CD4-positive, alpha-beta T cell treated with Interleukin-4 for 4 hours (primary cell): ENCODE data around the gene TANC1.
"Not testable (repeated sequence)": the region's sequence is repeated elsewhere in the genome, so short reads cannot be mapped to it uniquely, and the experiment has no call there.

ENCODE experiments used
- DNase-seq: peaks from one replicate; pipeline ENCODE4 v3.0.0-alpha.2; 2020

Gene TANC1

DNA sequence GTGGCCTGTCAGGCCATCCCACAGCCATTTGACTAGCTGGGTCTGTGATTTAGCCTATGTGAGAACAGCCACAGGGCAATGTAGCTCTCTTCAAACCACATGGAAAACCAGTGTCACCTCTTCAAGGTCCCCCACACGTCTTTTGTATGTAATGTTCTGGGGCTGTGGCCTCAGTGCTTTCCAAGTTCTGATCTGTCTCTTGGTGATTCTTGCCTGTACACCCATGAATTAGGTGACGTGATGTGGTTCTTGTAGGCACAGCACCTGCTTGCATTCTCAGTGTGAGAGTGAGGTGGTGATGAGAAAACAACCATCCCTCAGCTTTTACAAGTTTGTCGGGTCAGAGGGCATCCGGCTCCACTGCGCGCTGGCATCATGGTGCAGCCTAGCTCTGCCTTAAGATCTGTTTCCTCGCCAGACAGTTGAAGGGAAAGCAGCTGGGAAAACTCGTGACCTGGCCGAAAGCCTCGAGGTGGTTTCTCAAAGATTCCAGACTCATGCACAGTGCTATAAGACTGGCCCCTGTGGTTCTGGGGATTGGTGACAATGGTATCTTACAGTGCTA, 125.8 kb downstream of the TANC1 start:
- DNase-seq: no peak

GRCh38 chr2:159095813-159096212, 127.4 kb downstream of the TANC1 start:
- no peak for DNase-seq

DNA sequence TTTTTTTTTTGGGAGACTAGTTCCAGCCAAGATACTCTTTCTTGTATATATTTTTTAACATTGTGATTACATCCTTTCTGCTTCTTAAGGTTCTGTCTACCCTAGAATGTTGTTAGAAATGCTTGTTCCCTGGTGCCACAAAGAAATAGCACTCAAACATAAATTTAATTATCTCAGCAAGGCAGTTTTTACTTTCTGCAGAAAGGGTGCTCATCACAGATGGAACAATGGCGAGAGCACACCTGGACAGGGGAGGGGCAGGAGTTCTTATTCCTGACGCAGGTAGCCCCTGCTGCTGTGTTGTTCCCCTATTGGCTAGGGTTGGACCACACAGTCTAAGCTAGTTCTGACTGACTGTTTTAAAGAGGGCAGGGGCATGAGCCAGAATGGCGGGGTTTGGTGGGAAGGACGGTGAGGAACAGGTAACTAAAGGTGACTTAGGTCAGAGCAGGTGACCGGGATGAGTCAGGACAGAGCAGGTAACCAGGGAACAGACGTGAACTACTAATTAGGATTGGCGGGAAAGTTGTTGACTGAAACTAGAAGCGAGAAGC, 127.9 kb downstream of the TANC1 start:
- not testable (repeated sequence) for DNase-seq

- no peak for DNase-seq
These were observed 128.5 kb downstream of the TANC1 start for GRCh38 chr2:159096901-159097300.

DNA sequence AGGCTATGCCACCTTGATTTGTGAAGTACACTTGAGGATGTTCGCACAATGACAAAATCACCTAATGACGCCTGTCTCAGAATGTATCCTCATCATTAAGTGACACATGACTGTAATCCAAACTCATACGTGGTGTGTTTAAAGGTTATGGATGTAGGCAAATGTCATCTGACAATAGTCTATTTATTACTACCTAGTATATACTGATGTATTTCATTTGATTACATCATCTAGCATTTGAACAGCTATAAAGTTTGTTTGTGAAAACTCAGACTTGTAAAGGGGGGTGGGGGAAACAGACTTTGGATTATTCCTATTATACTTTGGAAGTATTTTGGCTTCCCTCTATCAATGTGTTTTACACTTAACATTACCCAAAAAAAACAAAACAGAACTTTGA, 129.9 kb downstream of the TANC1 start:
- no peak for DNase-seq

DNA sequence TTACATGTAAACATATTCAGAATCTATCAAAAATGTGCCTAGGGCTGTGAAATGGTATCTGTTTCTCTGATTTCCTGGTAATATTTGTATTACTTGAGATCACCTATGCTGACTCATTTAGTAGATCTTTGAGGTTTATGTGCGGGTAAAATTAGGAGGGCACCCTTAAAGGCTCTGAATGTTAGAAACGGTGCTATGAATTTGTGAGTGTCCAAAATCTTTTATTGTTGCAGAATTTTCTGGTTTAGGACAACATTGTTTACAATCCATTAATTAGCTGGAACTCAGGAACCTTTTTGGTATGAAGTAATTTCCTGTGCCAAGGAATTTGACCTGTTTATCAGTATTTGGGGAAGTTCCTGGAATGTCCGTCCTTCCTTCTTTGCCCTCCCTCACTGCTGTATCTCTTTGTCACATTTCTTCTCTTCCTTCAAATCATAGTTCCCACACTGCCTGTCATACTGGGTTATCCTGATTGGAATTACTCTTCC, 130.5 kb downstream of the TANC1 start:
- DNase-seq: no peak

DNA sequence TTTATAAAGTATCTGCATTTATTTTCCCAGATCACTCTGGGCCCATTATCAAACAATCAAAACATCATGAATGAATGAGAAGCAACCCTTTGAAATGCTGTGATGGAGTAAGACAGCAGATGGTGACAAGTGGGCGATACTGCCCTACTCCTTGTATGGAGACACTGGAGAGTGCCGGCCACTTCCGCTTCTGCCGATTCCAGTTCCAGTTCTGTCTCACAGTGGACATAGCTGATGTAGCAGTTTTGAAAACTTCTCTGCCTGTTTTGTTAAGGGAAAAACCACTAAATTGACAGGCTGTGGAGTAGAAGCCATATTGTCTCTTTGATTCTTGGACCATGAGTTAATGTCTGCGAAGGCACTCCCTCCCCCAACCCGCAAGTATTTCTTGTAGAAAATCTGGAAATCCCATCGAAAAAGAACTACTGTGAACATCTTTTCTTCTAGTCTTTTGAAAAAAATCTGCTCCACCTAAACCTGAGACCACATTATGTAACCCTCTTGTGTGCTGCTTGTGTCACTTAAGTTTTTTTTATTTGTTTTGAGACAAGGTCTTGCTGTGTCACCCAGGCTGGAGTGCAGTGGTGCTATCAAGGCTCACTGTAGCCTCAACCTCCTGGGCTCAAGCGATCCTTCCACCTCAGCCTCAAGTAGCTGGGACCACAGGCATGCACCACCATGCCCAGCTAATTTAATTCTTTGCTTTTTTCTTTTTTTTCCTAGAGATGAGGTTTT, 133.5 kb downstream of the TANC1 start:
- DNase-seq: no peak

DNA sequence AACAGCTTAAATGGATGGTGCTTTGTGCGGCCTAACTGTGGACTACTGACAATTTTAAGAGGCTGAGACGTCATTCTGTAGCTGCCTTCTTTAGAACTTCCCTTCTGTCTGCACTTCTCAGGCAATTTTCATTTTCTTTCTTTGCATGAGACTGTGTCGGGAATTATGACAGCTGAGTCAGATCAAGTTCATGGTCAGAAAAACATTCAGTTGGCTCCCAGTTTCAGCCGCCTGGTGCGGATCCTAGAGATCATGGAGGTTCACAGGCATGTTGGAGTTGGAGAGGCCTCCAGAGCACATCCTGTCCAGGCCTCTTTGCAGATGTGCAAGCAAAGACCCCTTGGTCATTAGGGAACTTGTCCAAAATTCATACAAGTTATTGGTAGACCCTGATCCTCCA, 135.0 kb downstream of the TANC1 start:
- no peak for DNase-seq

- no peak for DNase-seq
These were observed 137.7 kb downstream of the TANC1 start for GRCh38 chr2:159106109-159106508.

DNA sequence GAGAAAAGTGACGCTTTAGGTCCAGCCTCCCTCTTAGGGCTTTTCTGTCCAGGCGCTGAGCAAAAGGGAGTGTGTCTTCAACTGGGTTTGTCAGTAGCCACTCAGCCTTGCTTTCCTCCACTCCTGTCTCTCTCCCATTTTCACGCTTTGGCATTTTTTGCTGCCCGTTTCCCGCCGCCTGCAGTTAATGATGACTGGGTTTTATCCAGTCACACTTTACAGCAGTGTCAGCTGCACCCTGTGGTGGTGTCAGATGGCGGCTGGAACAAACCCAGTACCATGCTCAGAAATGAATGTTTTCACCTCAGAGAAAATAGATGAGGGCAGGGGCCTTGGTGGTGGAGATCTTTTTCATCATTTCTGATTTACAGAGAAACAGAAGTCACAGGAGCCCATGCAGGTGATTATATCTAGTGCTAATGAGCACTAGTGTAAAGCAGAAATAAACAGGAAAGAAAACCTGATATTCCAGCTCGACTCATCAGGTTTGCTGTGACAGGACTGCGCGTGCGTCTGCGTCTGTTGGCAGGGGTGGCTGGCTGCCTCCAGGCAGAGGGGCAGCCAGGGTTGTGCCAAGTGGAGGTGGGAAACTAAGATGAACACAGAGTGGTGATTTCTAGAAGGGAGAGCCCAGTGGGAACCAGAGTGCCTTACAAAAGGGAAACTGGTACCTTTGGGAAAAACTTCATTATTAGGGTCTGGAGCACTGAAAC, 139.9 kb downstream of the TANC1 start:
- no peak for DNase-seq

DNA sequence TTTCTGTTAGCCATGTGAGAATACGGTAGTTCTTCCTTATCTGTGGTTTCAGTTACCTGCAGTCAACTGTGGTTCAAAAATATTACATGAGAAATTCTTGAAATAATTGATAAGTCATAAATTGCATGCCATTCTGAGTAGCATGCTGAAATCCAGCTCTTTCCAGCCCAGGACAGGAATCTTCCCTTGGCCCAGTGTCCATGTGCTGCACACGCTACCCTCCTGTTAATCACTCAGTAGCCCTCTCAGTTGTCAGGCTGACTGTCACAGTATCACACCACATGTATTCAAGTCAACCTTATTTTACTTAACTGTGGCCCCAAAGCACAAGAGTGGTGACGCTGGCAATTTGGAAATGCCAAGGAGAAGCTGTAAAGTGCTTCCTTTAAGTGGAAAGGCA, 141.1 kb downstream of the TANC1 start:
- DNase-seq: no peak

DNA sequence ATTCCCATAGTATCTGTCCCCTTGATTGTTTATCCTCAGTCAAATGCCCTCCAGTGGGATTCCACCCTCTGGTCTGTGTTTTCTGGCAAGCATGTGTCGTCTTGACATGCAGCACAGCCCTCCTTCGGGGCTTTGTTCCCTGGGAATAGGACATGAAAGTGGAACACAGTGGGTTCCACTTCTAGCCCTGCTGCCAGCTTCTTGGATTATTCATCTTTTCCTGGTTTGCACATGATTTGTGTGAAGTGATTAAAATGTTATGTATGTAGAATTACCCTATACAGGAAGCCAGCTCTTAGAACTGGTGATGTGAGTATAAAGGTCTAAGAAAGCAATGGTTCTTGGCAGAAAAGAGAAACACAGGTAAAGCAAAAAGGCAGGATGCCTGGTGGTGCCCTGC, 142.3 kb downstream of the TANC1 start:
- no peak for DNase-seq

GRCh38 chr2:159111346-159111927, 143.0 kb downstream of the TANC1 start:
- DNase-seq: no peak

DNA sequence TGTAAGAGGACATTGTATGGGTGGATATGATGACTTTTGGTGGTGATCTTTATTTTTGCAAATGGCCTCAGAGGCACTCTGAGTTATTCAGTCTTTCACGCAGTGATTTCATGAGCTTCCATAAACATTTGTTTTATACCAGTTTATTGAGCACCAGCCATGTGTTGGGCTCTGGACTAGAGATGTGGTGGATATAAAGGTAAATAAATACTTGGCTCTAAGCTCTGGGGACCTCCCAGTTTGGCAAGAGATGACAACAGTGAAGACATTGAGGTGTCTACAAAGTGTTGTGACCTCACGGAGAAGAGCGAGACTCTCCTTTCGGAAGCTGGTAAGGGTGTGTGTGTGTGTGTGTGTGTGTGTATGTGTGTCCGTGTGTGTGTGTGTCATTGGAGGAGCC, 146.4 kb downstream of the TANC1 start:
- no peak for DNase-seq

- no peak for DNase-seq
These were observed 148.5 kb downstream of the TANC1 start for GRCh38 chr2:159116922-159117321.

DNA sequence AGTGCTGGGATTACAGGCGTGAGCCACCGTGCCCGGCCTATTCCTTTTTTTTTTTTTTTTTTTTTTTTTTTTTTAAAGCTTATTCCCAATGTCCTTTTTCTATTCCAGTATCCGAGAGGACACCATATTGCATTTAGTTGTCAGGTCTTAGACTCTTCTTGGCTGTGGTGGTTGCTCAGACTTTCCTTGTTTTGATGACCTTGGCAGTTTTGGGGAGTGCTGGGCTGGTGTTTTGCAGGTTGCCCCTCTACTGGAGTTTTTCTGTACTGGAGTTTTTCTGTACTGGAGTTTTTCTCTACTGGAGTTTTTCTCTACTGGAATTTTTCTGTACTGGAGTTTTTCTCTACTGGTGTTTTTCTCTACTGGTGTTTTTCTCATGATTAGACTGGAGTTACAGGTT, 149.2 kb downstream of the TANC1 start:
- DNase-seq: no peak

DNA sequence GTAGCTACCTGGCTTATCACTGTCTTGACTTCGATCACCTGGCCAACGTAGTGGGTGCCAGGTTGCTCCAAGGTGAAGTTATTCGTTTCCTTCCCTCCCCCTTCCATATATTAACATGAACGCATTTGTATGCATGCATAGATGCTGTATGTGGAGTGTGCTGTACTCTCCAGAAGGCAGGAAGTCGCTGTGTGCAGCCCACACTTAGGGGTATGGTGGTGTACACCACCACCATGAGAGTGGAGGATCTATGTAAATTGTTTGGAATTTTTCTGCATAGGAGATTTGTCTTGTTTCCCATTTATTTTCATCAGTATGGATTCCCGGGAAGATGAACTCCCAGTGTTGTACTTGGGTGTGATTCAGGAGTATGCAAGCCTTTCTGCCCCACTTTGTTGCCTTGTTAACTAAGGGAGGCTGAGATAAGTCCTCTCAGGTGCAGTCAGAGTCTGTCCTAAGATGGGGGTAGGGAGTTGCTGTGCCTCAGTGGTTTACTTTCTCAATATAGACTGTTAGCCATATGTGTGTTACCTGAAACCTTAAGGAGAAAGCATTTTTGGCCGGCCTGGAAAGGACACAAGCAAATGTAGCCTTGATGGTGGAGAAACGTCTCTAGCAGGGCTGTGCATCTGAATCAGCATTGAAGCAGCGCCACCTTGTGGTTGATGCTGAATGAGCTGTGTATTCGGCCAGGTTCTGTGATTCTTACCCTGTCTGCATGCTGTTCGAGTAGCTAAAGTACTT, 149.8 kb downstream of the TANC1 start:
- peak; percentile 66 for DNase-seq

- no peak for DNase-seq
These were observed 150.5 kb downstream of the TANC1 start for GRCh38 chr2:159118859-159119500.

GRCh38 chr2:159119652-159120257, 151.3 kb downstream of the TANC1 start:
- no peak for DNase-seq

- DNase-seq: no peak
These were observed 155.3 kb downstream of the TANC1 start for GRCh38 chr2:159123786-159124185.

DNA sequence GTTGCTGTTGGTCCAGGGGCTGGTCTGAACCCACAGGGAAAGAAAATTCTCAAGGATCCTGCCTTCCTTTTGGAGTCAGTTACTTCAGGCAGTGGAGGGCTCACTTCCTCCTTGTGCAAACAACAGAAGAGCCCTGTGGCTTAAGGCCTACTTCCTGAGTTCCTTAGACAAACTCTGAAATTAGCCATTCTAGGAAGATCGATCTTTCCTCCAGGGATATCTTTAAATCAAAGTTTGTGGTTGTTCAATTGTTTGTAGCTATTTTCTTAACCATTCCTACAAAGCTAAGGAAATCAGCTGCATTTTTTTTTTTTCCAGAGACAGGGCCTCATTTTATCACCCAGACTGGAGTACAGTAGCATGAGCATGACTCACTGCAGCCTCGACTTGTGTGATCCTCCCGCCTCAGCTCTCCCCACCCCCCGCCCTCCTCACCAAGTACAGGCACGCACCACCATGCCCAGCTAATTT, 156.0 kb downstream of the TANC1 start:
- no peak for DNase-seq
